NCI-H146 treated with DMSO at 0.1 percent for 48 hours (cell line): ENCODE data around the gene MRTFA.

Experiments used
- DNase-seq: peaks from one replicate; lab custom pipeline; 2025; ENCODE audit not compliant: unreplicated experiment; lab: John Stamatoyannopoulos, UW

The MRTFA gene

DNA sequence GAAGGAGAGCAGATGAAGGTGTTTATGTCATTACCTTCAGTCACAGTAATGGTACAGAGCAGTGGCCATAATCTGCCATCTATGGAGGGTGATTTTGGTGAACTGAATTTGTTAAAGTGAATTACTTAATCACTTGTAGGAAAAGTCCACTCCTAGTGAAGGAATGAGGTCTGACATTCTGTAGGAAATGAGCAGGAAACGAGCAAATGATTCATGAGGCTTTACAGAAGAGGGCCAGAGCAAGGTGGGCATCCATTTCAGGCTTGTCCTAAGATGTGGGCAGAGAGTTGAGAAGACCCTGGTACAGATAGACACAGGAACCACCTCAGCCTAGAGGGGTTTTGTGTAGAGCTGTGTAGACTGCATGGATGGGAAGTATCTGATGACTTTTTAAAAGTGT lies 272.1 kb downstream of the MRTFA start:
- no peak for DNase-seq

DNA sequence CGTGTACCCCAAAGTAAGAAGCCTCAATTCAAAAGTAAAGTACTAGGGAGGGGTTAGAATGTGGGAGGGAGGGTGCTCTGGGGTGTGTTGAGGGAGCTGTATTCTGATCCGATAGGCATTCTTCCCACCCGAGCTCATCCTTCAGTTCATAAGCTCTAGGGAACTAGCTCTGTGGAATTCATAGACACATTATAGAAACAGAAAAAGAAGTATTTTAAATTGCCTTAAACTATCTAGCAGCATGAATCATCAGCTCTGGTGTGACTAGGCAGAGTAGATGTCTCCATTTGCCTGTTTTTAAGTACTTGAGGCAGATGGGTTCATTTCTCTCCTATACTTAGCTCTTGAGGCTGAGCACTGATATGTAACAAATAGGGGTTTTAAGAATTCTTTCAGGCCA lies 273.5 kb downstream of the MRTFA start:
- DNase-seq = no peak

DNA sequence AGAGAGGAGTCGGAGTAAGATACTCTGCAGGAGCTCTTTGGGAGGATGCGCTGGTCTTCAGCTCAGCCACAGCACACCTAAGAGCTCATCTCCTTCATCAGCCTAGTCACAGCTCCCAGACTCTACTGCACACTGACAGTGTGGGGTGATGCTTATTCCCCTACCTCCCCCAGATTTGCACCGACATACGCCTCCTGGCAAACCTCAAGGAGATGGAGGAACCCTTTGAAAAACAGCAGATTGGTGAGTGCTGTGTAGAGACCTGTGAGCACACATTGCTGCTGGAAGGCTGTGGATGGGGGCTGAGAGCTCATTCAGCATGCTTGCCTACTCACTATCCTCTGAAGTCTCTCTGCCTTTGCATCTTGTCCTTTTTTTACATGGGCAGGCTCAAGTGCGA lies 275.4 kb downstream of the MRTFA start:
- no peak for DNase-seq
